ENCODE results near the gene ZBTB40. TPM values are rescaled to one million over a fixed set of nuclear protein-coding genes. Genes with fewer than 3 reads are reported as not detected.

ZBTB40 gene
- total RNA-seq, 1 donor from 2014 or later: 15.3 TPM

- H3K36me3 Mint-ChIP-seq (ENCODE audit: low read depth, unreplicated experiment): peaks cover 38% of the 10 kb centered on the region
Observed at GRCh38 chr1:22512873-22513272, 61.2 kb downstream of the ZBTB40 start.

GRCh38 chr1:22516906-22517571 is 65.4 kb downstream of the ZBTB40 start:
- H3K27ac Mint-ChIP-seq (ENCODE audit: unreplicated experiment): no peak overlapping the region
- H3K79me2 ChIP-seq (ENCODE audit: insufficient read depth, low read length): no peaks in the 10 kb centered on the region
- H3K9ac ChIP-seq (ENCODE audit: low read length): no peak overlapping the region
- H3K27me3 Mint-ChIP-seq (ENCODE audit: low read depth, unreplicated experiment): no peaks in the 10 kb centered on the region
- no peak for TF ChIP-seq EZH2 (IDR thresholded peaks at IDR 0.05; ENCODE audit: insufficient read depth, low read length)
- TF ChIP-seq CTCF (IDR thresholded peaks at IDR 0.05; ENCODE audit: insufficient read depth, low read depth, low read length): no peak
- peaks cover 40% of the 10 kb centered on the region for H3K36me3 ChIP-seq (ENCODE audit: insufficient read depth, low read length)
- DNase-seq (ENCODE audit: low read depth): no peak
- no peak overlapping the region for H3K27ac ChIP-seq (ENCODE audit: low read depth, low read length)
- H3K4me3 Mint-ChIP-seq (ENCODE audit: unreplicated experiment): no peak overlapping the region
- H3K27me3 ChIP-seq (ENCODE audit: insufficient read depth, low read length): no peaks in the 10 kb centered on the region
- H3K4me2 ChIP-seq (ENCODE audit: low read length): no peak overlapping the region
- no peaks in the 10 kb centered on the region for H3K4me1 Mint-ChIP-seq (ENCODE audit: low read depth, unreplicated experiment)
- H2AFZ ChIP-seq (ENCODE audit: low read depth, low read length): no peak overlapping the region
- FAIRE-seq: no peak
- no peaks in the 10 kb centered on the region for H4K20me1 ChIP-seq (ENCODE audit: insufficient read depth, low read length)
- H3K9me3 Mint-ChIP-seq (ENCODE audit: unreplicated experiment): no peaks in the 10 kb centered on the region
- H3K4me3 ChIP-seq (ENCODE audit: insufficient read depth, low read depth, low read length): no peak overlapping the region
- H3K4me1 ChIP-seq (ENCODE audit: insufficient read depth, low read length): no peaks in the 10 kb centered on the region
- H3K36me3 Mint-ChIP-seq (ENCODE audit: low read depth, unreplicated experiment): peaks cover 28% of the 10 kb centered on the region
- H3K9me3 ChIP-seq (ENCODE audit: insufficient read depth, low read depth, low read length): no peaks in the 10 kb centered on the region

More at GRCh38 chr1:22512873-22513272, 61.2 kb downstream of the ZBTB40 start:
- Histone ChIP-seq H3K4me2 (ENCODE audit: low read length) (no peak overlapping the region), H3K9me3 (ENCODE audit: insufficient read depth, low read depth, low read length) (no peaks in the 10 kb centered on the region), H3K79me2 (ENCODE audit: insufficient read depth, low read length) (no peaks in the 10 kb centered on the region), H3K4me1 (ENCODE audit: insufficient read depth, low read length) (peaks cover 6% of the 10 kb centered on the region), H4K20me1 (ENCODE audit: insufficient read depth, low read length) (no peaks in the 10 kb centered on the region), H3K27ac (ENCODE audit: low read depth, low read length) (no peak overlapping the region), H3K36me3 (ENCODE audit: insufficient read depth, low read length) (peaks cover 23% of the 10 kb centered on the region), H3K27me3 (ENCODE audit: insufficient read depth, low read length) (no peaks in the 10 kb centered on the region), H2AFZ (ENCODE audit: low read depth, low read length) (no peak overlapping the region), H3K9ac (ENCODE audit: low read length) (no peak overlapping the region), H3K4me3 (ENCODE audit: insufficient read depth, low read depth, low read length) (no peak overlapping the region)
- no peak for DNase-seq (ENCODE audit: low read depth)
- no peak overlapping the region for H3K4me3 Mint-ChIP-seq (ENCODE audit: unreplicated experiment)
- no peaks in the 10 kb centered on the region for H3K4me1 Mint-ChIP-seq (ENCODE audit: low read depth, unreplicated experiment)
- no peaks in the 10 kb centered on the region for H3K27me3 Mint-ChIP-seq (ENCODE audit: low read depth, unreplicated experiment)
- FAIRE-seq: no peak
- no peak overlapping the region for H3K27ac Mint-ChIP-seq (ENCODE audit: unreplicated experiment)
- no peaks in the 10 kb centered on the region for H3K9me3 Mint-ChIP-seq (ENCODE audit: unreplicated experiment)
- no peak for TF ChIP-seq EZH2 (IDR thresholded peaks at IDR 0.05; ENCODE audit: insufficient read depth, low read length)
- TF ChIP-seq CTCF (IDR thresholded peaks at IDR 0.05; ENCODE audit: insufficient read depth, low read depth, low read length): no peak

- H3K27ac ChIP-seq (ENCODE audit: low read depth, low read length): no peak overlapping the region
- no peak for FAIRE-seq
- peaks cover 45% of the 10 kb centered on the region for H3K36me3 ChIP-seq (ENCODE audit: insufficient read depth, low read length)
- no peaks in the 10 kb centered on the region for H3K79me2 ChIP-seq (ENCODE audit: insufficient read depth, low read length)
- no peak overlapping the region for H3K9ac ChIP-seq (ENCODE audit: low read length)
- DNase-seq (ENCODE audit: low read depth): no peak
- H3K36me3 Mint-ChIP-seq (ENCODE audit: low read depth, unreplicated experiment): peaks cover 30% of the 10 kb centered on the region
- no peak overlapping the region for H3K4me3 Mint-ChIP-seq (ENCODE audit: unreplicated experiment)
- TF ChIP-seq EZH2 (IDR thresholded peaks at IDR 0.05; ENCODE audit: insufficient read depth, low read length): no peak
- TF ChIP-seq CTCF (IDR thresholded peaks at IDR 0.05; ENCODE audit: insufficient read depth, low read depth, low read length): no peak
- no peaks in the 10 kb centered on the region for H3K4me1 ChIP-seq (ENCODE audit: insufficient read depth, low read length)
- H3K9me3 Mint-ChIP-seq (ENCODE audit: unreplicated experiment): no peaks in the 10 kb centered on the region
- no peak overlapping the region for H3K4me2 ChIP-seq (ENCODE audit: low read length)
- no peak overlapping the region for H2AFZ ChIP-seq (ENCODE audit: low read depth, low read length)
- H3K27ac Mint-ChIP-seq (ENCODE audit: unreplicated experiment): no peak overlapping the region
- no peaks in the 10 kb centered on the region for H4K20me1 ChIP-seq (ENCODE audit: insufficient read depth, low read length)
- no peaks in the 10 kb centered on the region for H3K4me1 Mint-ChIP-seq (ENCODE audit: low read depth, unreplicated experiment)
- no peak overlapping the region for H3K4me3 ChIP-seq (ENCODE audit: insufficient read depth, low read depth, low read length)
- no peaks in the 10 kb centered on the region for H3K27me3 Mint-ChIP-seq (ENCODE audit: low read depth, unreplicated experiment)
- no peaks in the 10 kb centered on the region for H3K27me3 ChIP-seq (ENCODE audit: insufficient read depth, low read length)
- no peaks in the 10 kb centered on the region for H3K9me3 ChIP-seq (ENCODE audit: insufficient read depth, low read depth, low read length)
Observed at GRCh38 chr1:22517956-22518355, 66.3 kb downstream of the ZBTB40 start.

Measured in astrocyte (in vitro differentiated cells and primary cell).